HG02588 (cell line): ENCODE data around the gene KCNH2.

ENCODE experiments used
- ATAC-seq: cut with Tn5 transposase; IDR thresholded peaks from one replicate; pipeline ENCODE4 v1.9.1; 2021; ENCODE audit warnings: mild to moderate bottlenecking, moderate library complexity; ENCODE audit not compliant: unreplicated experiment

KCNH2 gene

GRCh38 chr7:150976529-150977381, 1.4 kb downstream of the KCNH2 start:
- ATAC-seq: no peak

DNA sequence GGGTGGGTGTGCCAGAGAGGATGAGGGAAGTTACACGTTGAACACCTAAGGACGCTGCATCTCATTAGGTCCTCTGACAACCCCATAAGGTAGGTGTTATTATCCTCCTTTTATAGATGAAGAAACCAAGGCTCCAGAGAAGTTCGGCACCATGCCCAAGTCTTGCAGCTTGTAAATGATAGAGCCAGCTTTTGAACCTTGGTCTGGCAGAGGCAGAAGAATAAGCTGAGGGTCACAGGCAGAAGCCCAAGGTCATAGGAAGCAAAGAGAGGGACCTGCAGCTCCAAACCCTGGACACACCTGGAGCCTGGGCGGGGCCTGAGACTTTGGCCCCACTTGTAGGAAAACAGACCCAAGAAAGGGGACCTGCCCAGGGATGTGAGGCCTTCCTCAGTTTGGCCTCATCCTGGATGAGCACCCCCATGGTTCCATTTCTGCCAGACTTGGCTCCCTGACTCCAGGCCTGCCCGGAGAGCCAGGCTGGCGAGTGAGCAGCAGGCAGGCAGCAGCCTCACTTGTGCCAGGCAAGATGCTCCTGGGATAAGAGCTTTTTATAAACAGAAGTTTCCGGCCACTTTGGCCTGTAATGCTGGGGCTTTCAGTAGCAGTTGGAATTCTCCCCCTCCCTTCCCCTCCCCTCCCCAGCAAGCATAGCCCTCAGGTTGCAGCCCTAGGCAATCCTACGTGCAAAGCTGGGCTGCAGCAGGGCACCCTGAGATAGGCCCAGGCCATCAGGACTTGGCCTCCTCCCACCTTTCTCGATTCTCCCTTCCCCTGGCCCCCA, 2.4 kb downstream of the KCNH2 start:
- no peak for ATAC-seq

DNA sequence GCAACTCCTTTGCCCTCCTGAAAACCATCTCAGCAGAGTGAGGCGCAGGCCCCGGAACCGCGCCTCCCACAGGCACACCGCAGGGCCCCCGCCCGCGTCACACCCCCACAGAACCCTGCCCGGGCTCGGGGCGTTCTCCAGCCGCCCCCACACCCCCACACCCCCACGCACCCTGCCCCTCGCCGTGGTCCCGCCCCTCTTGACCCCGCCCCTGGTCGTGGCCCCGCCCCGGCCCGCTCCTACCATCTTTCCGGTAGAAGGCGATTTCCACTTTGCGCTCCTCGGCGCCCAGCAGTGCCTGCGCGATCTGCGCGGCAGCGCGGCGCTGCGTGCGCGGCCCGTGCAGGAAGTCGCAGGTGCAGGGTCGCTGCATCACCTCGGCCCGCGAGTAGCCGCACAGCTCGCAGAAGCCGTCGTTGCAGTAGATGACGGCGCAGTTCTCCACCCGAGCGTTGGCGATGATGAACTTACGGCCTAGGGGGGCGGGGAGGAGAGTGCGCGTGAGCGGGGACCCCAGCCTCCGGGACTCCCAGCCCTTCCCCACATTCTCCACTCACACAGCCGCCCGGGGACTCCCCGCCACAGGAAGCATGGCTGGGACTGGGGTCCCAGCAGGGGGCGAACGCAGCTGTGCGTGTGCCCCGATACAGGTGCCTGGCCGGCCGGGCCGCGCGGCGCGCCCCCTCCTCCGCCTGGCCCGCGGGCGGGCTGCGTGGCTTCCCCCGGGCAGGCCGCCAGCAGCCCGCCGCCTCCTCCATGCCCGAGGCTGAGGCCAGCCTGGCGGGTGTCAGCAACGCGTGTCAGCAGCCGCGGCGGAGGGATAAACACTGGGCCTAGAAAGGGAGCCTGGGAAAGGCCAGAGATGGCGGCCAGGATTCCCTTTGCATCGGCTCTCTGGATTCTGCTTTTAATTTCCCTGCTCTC, 3.4 kb downstream of the KCNH2 start:
- peak; percentile 55 for ATAC-seq

GRCh38 chr7:150973571-150974451, 4.3 kb downstream of the KCNH2 start:
- ATAC-seq: no peak

GRCh38 chr7:150972741-150973140, 5.4 kb downstream of the KCNH2 start:
- ATAC-seq: no peak

DNA sequence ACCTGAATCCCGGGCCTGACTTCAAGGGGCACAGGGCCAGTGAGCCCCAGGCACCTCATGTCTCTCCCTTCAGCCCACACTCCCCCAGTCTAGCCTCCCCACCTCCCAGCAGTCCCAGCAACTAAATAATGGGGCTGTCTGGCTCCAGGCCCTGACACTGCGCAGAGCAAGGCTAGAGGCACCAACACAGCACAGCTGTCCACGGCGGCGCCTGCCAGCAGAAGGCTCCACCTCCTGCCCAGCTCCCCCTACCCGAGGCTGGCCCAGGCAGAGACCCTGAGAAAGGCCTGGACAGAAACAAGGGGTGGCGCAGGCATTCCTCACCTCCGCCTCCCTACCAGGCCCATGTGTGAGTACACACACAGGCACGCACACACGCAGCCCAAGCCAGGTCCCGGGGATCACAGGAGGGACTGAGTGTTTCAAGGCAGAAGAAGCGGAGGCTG, 6.1 kb downstream of the KCNH2 start:
- ATAC-seq: no peak

GRCh38 chr7:150971242-150972022, 6.7 kb downstream of the KCNH2 start:
- ATAC-seq: no peak

- ATAC-seq: no peak
Measured at GRCh38 chr7:150970424-150970823, 7.7 kb downstream of the KCNH2 start.

DNA sequence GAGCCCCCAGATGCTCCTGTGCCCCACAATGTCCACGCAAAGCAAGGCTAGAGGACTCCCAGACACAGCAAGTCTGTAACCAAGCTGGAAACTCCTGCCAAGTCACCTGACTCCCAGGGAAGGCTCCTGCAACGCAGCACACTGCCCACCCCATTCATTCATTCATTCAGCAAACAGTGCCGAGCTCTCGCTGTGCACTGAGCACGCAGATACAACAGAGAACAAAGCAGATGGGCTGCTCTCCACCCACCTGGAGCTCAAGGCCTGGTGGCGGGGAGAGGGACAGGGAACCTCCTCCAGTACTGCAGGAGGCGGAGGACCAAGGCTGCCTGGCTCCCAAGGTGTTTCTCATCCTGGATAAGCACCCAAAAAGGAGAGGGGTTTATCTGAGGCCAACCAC, 8.6 kb downstream of the KCNH2 start:
- no peak for ATAC-seq

DNA sequence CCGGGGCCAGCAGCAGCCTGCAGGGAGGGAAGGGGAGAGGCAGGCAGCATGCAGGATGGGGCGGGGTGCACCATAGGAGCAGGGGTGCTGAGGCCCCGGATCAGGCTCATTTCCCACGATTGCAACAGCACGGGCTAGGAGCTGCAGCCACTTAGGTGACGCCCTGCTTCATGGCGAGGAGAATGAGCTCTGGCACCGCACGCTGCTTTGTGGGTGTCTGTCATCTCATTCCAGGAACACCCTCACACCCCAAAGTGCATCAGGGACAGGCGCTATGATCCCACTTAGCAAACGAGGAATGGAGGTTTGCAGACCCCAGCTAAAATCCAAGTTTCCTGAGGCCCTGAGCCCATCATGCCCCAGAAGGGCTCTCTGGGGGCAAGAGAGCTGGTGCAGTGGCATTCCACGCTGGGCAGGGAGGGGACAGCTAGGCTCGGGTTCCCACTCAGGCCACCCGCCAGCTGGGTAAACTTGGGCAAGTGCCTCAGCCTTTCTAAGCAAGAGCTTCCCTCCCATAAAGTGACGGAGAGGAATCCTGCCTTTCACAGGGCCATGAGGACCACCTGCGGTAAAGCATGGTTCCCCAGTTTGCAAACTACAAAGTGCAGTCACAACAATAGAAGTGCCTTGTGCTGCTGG, 9.3 kb downstream of the KCNH2 start:
- ATAC-seq: no peak

DNA sequence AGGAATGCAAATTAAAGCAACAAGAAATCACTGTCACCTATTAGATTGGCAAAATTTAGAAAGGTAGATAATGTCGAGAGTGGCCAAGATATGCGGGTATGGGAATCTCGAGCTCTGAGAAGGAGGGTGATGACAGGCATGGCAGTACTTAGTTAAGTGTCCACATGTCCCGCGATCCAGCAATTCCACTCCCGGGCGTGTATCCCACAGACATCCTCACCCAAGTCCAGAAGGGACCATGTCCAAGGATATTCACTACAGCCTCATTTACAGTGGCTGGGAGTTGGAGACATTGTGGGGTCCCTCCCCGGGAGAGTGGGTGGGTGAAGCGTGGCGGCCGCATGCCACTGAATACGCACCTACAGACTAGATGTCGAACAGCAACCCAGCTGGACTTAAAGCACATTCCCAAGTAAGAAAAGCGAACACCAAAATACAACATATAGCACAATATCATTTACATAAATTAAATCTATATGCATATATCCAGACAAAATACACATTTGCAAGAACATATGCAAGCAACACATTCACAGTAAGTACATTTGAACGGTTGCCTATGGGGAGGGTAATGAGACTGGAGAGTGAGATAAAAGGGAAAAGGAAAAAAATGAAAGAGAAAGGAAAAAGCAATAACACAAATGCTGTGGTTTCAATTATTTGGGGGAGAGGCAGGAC, 9.9 kb downstream of the KCNH2 start:
- no peak for ATAC-seq

GRCh38 chr7:150967349-150967748, 10.8 kb downstream of the KCNH2 start:
- no peak for ATAC-seq

GRCh38 chr7:150966002-150966401, 12.1 kb downstream of the KCNH2 start:
- no peak for ATAC-seq

- ATAC-seq: no peak
Measured at GRCh38 chr7:150965273-150965830, 12.8 kb downstream of the KCNH2 start.

GRCh38 chr7:150964593-150965111, 13.5 kb downstream of the KCNH2 start:
- no peak for ATAC-seq

DNA sequence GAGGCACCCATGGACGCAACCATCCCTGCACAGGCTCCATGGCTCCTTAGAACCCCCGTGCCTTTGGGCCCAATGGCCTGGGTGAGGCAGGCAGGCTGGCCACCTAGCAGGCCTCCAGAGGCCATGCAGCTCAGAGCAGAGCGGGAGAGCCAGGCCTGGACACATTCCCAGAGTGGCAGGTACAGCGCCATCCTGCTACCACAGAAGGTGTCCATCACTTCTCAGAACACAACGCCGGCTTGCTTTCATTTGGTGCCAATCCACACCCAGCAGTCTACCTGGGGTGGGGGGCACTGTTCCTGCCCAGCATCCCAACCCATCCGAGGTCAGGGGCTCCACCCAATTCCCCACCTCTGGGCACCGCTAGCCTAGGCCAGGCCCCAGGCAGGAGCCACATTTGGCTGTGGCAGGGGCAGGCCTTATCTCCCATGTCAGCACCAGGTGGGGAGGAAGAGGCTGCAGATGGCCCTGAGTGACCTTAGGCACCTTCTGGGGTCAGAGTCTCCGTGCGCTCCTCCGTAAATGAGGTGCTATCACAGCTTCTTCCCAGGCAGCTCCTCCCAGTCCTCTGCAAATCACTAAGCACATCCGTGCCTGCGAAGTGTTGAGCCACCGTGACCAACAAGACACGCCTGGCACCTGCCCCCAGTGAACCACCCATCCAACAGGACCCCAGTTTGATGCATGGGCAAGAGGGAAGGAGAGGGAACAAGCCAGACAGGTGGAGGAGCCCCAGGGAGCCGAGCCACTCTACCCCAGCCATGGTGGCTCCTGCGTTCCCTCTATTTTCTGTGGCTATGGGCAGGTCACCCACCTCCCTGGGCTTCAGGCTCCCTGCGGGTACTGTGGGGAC, 14.2 kb downstream of the KCNH2 start:
- ATAC-seq: no peak
